ENCODE data around the gene CHST2. TPM values are rescaled to one million over a fixed set of nuclear protein-coding genes. Genes with fewer than 3 reads are reported as not detected.

CHST2 gene
- total RNA-seq, 1 donor from 2014 or later, result 51.7 TPM

GRCh38 chr3:143109861-143110260 lies 9.7 kb upstream of the CHST2 start:
- Mint-ChIP-seq H3K9me3 (ENCODE audit: unreplicated experiment) (peaks cover 7% of the 10 kb centered on the region), H3K4me3 (ENCODE audit: unreplicated experiment) (no peak overlapping the region), H3K4me1 (ENCODE audit: low read depth, unreplicated experiment) (no peaks in the 10 kb centered on the region), H3K27ac (ENCODE audit: unreplicated experiment) (no peak overlapping the region), H3K36me3 (ENCODE audit: unreplicated experiment) (peaks cover 15% of the 10 kb centered on the region), H3K27me3 (ENCODE audit: unreplicated experiment) (peaks cover 3% of the 10 kb centered on the region)
- TF ChIP-seq CTCF (IDR thresholded peaks at IDR 0.05; ENCODE audit: partially characterized antibody, unreplicated experiment), result no peak
- DNase-seq, result no peak

GRCh38 chr3:143110371-143110770 lies 9.2 kb upstream of the CHST2 start:
- H3K27ac Mint-ChIP-seq (ENCODE audit: unreplicated experiment), result no peak overlapping the region
- H3K9me3 Mint-ChIP-seq (ENCODE audit: unreplicated experiment), result peaks cover 5% of the 10 kb centered on the region
- no peak overlapping the region for H3K4me3 Mint-ChIP-seq (ENCODE audit: unreplicated experiment)
- H3K4me1 Mint-ChIP-seq (ENCODE audit: low read depth, unreplicated experiment), result no peaks in the 10 kb centered on the region
- H3K27me3 Mint-ChIP-seq (ENCODE audit: unreplicated experiment), result peaks cover 3% of the 10 kb centered on the region
- DNase-seq, result no peak
- H3K36me3 Mint-ChIP-seq (ENCODE audit: unreplicated experiment), result peaks cover 13% of the 10 kb centered on the region
- no peak for TF ChIP-seq CTCF (IDR thresholded peaks at IDR 0.05; ENCODE audit: partially characterized antibody, unreplicated experiment)

GRCh38 chr3:143118630-143119008 lies 952 bp upstream of the CHST2 start:
- no peak for DNase-seq
- peak overlapping the region; percentile 85 for H3K27ac Mint-ChIP-seq (ENCODE audit: unreplicated experiment)
- peaks cover 13% of the 10 kb centered on the region for H3K27me3 Mint-ChIP-seq (ENCODE audit: unreplicated experiment)
- H3K4me1 Mint-ChIP-seq (ENCODE audit: low read depth, unreplicated experiment), result peaks cover 14% of the 10 kb centered on the region
- no peaks in the 10 kb centered on the region for H3K36me3 Mint-ChIP-seq (ENCODE audit: unreplicated experiment)
- no peak for TF ChIP-seq CTCF (IDR thresholded peaks at IDR 0.05; ENCODE audit: partially characterized antibody, unreplicated experiment)
- peaks cover 6% of the 10 kb centered on the region for H3K9me3 Mint-ChIP-seq (ENCODE audit: unreplicated experiment)
- peak overlapping the region; percentile 91 for H3K4me3 Mint-ChIP-seq (ENCODE audit: unreplicated experiment)

- Mint-ChIP-seq H3K4me3 (ENCODE audit: unreplicated experiment) (peak overlapping the region; percentile 90), H3K9me3 (ENCODE audit: unreplicated experiment) (peaks cover 6% of the 10 kb centered on the region), H3K36me3 (ENCODE audit: unreplicated experiment) (no peaks in the 10 kb centered on the region), H3K4me1 (ENCODE audit: low read depth, unreplicated experiment) (peaks cover 23% of the 10 kb centered on the region), H3K27me3 (ENCODE audit: unreplicated experiment) (peaks cover 11% of the 10 kb centered on the region), H3K27ac (ENCODE audit: unreplicated experiment) (peak overlapping the region; percentile 62)
- TF ChIP-seq CTCF (IDR thresholded peaks at IDR 0.05; ENCODE audit: partially characterized antibody, unreplicated experiment), result no peak
- peak; percentile 63 for DNase-seq
These were observed 574 bp downstream of the CHST2 start for GRCh38 chr3:143119974-143120715.

GRCh38 chr3:143120716-143121240 lies 1.2 kb downstream of the CHST2 start:
- H3K4me3 Mint-ChIP-seq (ENCODE audit: unreplicated experiment), result peak overlapping the region; percentile 77
- TF ChIP-seq CTCF (IDR thresholded peaks at IDR 0.05; ENCODE audit: partially characterized antibody, unreplicated experiment), result no peak
- H3K4me1 Mint-ChIP-seq (ENCODE audit: low read depth, unreplicated experiment), result peaks cover 29% of the 10 kb centered on the region
- H3K27ac Mint-ChIP-seq (ENCODE audit: unreplicated experiment), result no peak overlapping the region
- peaks cover 6% of the 10 kb centered on the region for H3K9me3 Mint-ChIP-seq (ENCODE audit: unreplicated experiment)
- no peaks in the 10 kb centered on the region for H3K36me3 Mint-ChIP-seq (ENCODE audit: unreplicated experiment)
- peaks cover 11% of the 10 kb centered on the region for H3K27me3 Mint-ChIP-seq (ENCODE audit: unreplicated experiment)
- peak; percentile 58 for DNase-seq

Data from glutamatergic neuron (in vitro differentiated cells).